ENCODE measurements around the gene PVALEF.
A peak's percentile ranks its signal among the peaks of the same experiment; 100 is the strongest.

Gene PVALEF

GRCh38 chr17:81208651-81209050, 43.3 kb downstream of the PVALEF start:
- no peaks in the 10 kb centered on the region for H3K36me3 Mint-ChIP-seq (ENCODE audit: low read depth)
- no peaks in the 10 kb centered on the region for H3K27me3 Mint-ChIP-seq (ENCODE audit: low read depth)
- H3K9me3 Mint-ChIP-seq = no peaks in the 10 kb centered on the region
- no peaks in the 10 kb centered on the region for H3K4me1 Mint-ChIP-seq (ENCODE audit: low read depth)
- no peak overlapping the region for H3K4me3 Mint-ChIP-seq
- peak overlapping the region; percentile 15 for H3K27ac Mint-ChIP-seq

- Mint-ChIP-seq H3K9me3 (no peaks in the 10 kb centered on the region), H3K27ac (no peak overlapping the region), H3K27me3 (ENCODE audit: low read depth) (no peaks in the 10 kb centered on the region), H3K4me3 (no peak overlapping the region), H3K4me1 (ENCODE audit: low read depth) (no peaks in the 10 kb centered on the region), H3K36me3 (ENCODE audit: low read depth) (no peaks in the 10 kb centered on the region)
Measured at GRCh38 chr17:81209141-81209540, 43.8 kb downstream of the PVALEF start.

- no peak overlapping the region for H3K4me3 Mint-ChIP-seq
- H3K9me3 Mint-ChIP-seq = no peaks in the 10 kb centered on the region
- H3K4me1 Mint-ChIP-seq (ENCODE audit: low read depth) = no peaks in the 10 kb centered on the region
- H3K27ac Mint-ChIP-seq = no peak overlapping the region
- no peaks in the 10 kb centered on the region for H3K36me3 Mint-ChIP-seq (ENCODE audit: low read depth)
- H3K27me3 Mint-ChIP-seq (ENCODE audit: low read depth) = no peaks in the 10 kb centered on the region
Measured at GRCh38 chr17:81210466-81210865, 45.2 kb downstream of the PVALEF start.

GRCh38 chr17:81210868-81211267, 45.6 kb downstream of the PVALEF start:
- Mint-ChIP-seq H3K4me3 (no peak overlapping the region), H3K27ac (no peak overlapping the region), H3K9me3 (no peaks in the 10 kb centered on the region), H3K27me3 (ENCODE audit: low read depth) (no peaks in the 10 kb centered on the region), H3K36me3 (ENCODE audit: low read depth) (no peaks in the 10 kb centered on the region), H3K4me1 (ENCODE audit: low read depth) (no peaks in the 10 kb centered on the region)

GRCh38 chr17:81212365-81212764, 47.1 kb downstream of the PVALEF start:
- H3K27me3 Mint-ChIP-seq (ENCODE audit: low read depth) = no peaks in the 10 kb centered on the region
- no peak overlapping the region for H3K27ac Mint-ChIP-seq
- no peaks in the 10 kb centered on the region for H3K9me3 Mint-ChIP-seq
- no peak overlapping the region for H3K4me3 Mint-ChIP-seq
- peaks cover 2% of the 10 kb centered on the region for H3K4me1 Mint-ChIP-seq (ENCODE audit: low read depth)
- no peaks in the 10 kb centered on the region for H3K36me3 Mint-ChIP-seq (ENCODE audit: low read depth)

- Mint-ChIP-seq H3K36me3 (ENCODE audit: low read depth) (no peaks in the 10 kb centered on the region), H3K4me3 (no peak overlapping the region), H3K4me1 (ENCODE audit: low read depth) (peaks cover 2% of the 10 kb centered on the region), H3K27ac (no peak overlapping the region), H3K9me3 (no peaks in the 10 kb centered on the region), H3K27me3 (ENCODE audit: low read depth) (no peaks in the 10 kb centered on the region)
Measured at GRCh38 chr17:81213978-81214377, 48.7 kb downstream of the PVALEF start.

- Mint-ChIP-seq H3K36me3 (ENCODE audit: low read depth) (no peaks in the 10 kb centered on the region), H3K4me1 (ENCODE audit: low read depth) (peaks cover 7% of the 10 kb centered on the region), H3K27me3 (ENCODE audit: low read depth) (no peaks in the 10 kb centered on the region), H3K9me3 (no peaks in the 10 kb centered on the region), H3K4me3 (no peak overlapping the region), H3K27ac (no peak overlapping the region)
Measured at GRCh38 chr17:81217491-81217890, 52.2 kb downstream of the PVALEF start.

GRCh38 chr17:81218459-81218858, 53.2 kb downstream of the PVALEF start:
- H3K9me3 Mint-ChIP-seq = no peaks in the 10 kb centered on the region
- no peaks in the 10 kb centered on the region for H3K36me3 Mint-ChIP-seq (ENCODE audit: low read depth)
- H3K4me1 Mint-ChIP-seq (ENCODE audit: low read depth) = peaks cover 8% of the 10 kb centered on the region
- H3K27ac Mint-ChIP-seq = no peak overlapping the region
- no peak overlapping the region for H3K4me3 Mint-ChIP-seq
- H3K27me3 Mint-ChIP-seq (ENCODE audit: low read depth) = no peaks in the 10 kb centered on the region

- Mint-ChIP-seq H3K4me3 (no peak overlapping the region), H3K9me3 (no peaks in the 10 kb centered on the region)
Measured at GRCh38 chr17:81218991-81219390, 53.7 kb downstream of the PVALEF start.

GRCh38 chr17:81219476-81220180, 54.3 kb downstream of the PVALEF start:
- Mint-ChIP-seq H3K4me1 (ENCODE audit: low read depth) (peaks cover 14% of the 10 kb centered on the region), H3K27me3 (ENCODE audit: low read depth) (no peaks in the 10 kb centered on the region), H3K9me3 (no peaks in the 10 kb centered on the region), H3K27ac (no peak overlapping the region), H3K4me3 (no peak overlapping the region), H3K36me3 (ENCODE audit: low read depth) (no peaks in the 10 kb centered on the region)

More at GRCh38 chr17:81218991-81219390, 53.7 kb downstream of the PVALEF start:
- H3K36me3 Mint-ChIP-seq (ENCODE audit: low read depth) = no peaks in the 10 kb centered on the region
- no peak overlapping the region for H3K27ac Mint-ChIP-seq
- no peaks in the 10 kb centered on the region for H3K27me3 Mint-ChIP-seq (ENCODE audit: low read depth)
- peaks cover 13% of the 10 kb centered on the region for H3K4me1 Mint-ChIP-seq (ENCODE audit: low read depth)

- Mint-ChIP-seq H3K27ac (no peak overlapping the region), H3K4me1 (ENCODE audit: low read depth) (peaks cover 14% of the 10 kb centered on the region), H3K9me3 (no peaks in the 10 kb centered on the region), H3K27me3 (ENCODE audit: low read depth) (peaks cover 4% of the 10 kb centered on the region), H3K4me3 (peak overlapping the region; percentile 66), H3K36me3 (ENCODE audit: low read depth) (no peaks in the 10 kb centered on the region)
Measured at GRCh38 chr17:81221371-81221841, 56.1 kb downstream of the PVALEF start.

GRCh38 chr17:81221842-81222619, 56.7 kb downstream of the PVALEF start:
- no peak overlapping the region for H3K27ac Mint-ChIP-seq
- no peaks in the 10 kb centered on the region for H3K9me3 Mint-ChIP-seq
- H3K4me1 Mint-ChIP-seq (ENCODE audit: low read depth) = peaks cover 12% of the 10 kb centered on the region
- H3K36me3 Mint-ChIP-seq (ENCODE audit: low read depth) = no peaks in the 10 kb centered on the region
- peak overlapping the region; percentile 66 for H3K4me3 Mint-ChIP-seq
- H3K27me3 Mint-ChIP-seq (ENCODE audit: low read depth) = peaks cover 4% of the 10 kb centered on the region

GRCh38 chr17:81222620-81222905, 57.3 kb downstream of the PVALEF start:
- Mint-ChIP-seq H3K4me1 (ENCODE audit: low read depth) (peaks cover 13% of the 10 kb centered on the region), H3K27me3 (ENCODE audit: low read depth) (peaks cover 4% of the 10 kb centered on the region), H3K9me3 (no peaks in the 10 kb centered on the region), H3K4me3 (peak overlapping the region; percentile 67), H3K27ac (no peak overlapping the region), H3K36me3 (ENCODE audit: low read depth) (peaks cover 1% of the 10 kb centered on the region)

- Mint-ChIP-seq H3K27me3 (ENCODE audit: low read depth) (peaks cover 4% of the 10 kb centered on the region), H3K4me1 (ENCODE audit: low read depth) (peaks cover 15% of the 10 kb centered on the region), H3K4me3 (peak within 1 kb of the TSS; percentile 78), H3K9me3 (no peaks in the 10 kb centered on the region), H3K36me3 (ENCODE audit: low read depth) (peaks cover 3% of the 10 kb centered on the region), H3K27ac (peak within 1 kb of the TSS; percentile 62)
Measured at GRCh38 chr17:81222906-81223761, 57.8 kb downstream of the PVALEF start, which contains the start of gene CEP131. Gene CEP131 (minus strand): TSS chr17:81222965. CDS start chr17:81220056, 2,909 bp downstream.

Measured in T-helper 1 cell treated with Interleukin-12 subunit alpha and Interleukin-12 subunit beta and Interleukin-4 antibody, amounts not matched to agents 30 μg/mL and 1 μg/mL, for 36 hours (primary cell).